PC-9 (cell line): ENCODE results near the gene MAST4. TPM values are rescaled to one million over a fixed set of nuclear protein-coding genes. Genes with fewer than 3 reads are reported as not detected.

ENCODE experiments used
- BruUV-seq: library from RNA; stranded (reverse); fragments of 400-500 nt; replicated peaks from 2 replicates; lab custom pipeline; 2021; lab: Mats Ljungman, UMichigan
- CTCF ChIA-PET: fragments of 300-600 bp; sonication (Branson Sonifier 250); formaldehyde crosslinking; loops from one replicate; lab custom pipeline; 2022; ENCODE audit warnings: antibody characterized with exemption; lab: Charles Lee
- POLR2A ChIA-PET: fragments of 300-600 bp; sonication (Branson Sonifier 250); formaldehyde crosslinking; loops from one replicate; lab custom pipeline; 2022; ENCODE audit warnings: antibody characterized with exemption; ENCODE audit not compliant: unreplicated experiment; lab: Charles Lee
- DNase-seq, 2 experiments: peaks; one replicate each; pipeline versions ENCODE4 v3.0.0 to v3.0.0-alpha.2; 2015 to 2022; ENCODE audit warnings: mixed read lengths in 1 of 2
- H2AFZ ChIP-seq: fragments of 200-600 bp; sonication (generic); 2 replicates; pipeline ENCODE4 v1.8.1; 2017; ENCODE audit warnings: antibody characterized with exemption
- H3F3A ChIP-seq: fragments of 200-600 bp; sonication (generic); 2 replicates; pipeline ENCODE4 v1.8.1; 2017; ENCODE audit warnings: antibody characterized with exemption, mild to moderate bottlenecking, low read depth; ENCODE audit not compliant: insufficient read depth
- H3K27ac ChIP-seq: fragments of 200-600 bp; sonication (generic); 2 replicates; pipeline ENCODE4 v1.6.1; 2016; ENCODE audit warnings: mixed run types
- H3K27me3 ChIP-seq: fragments of 200-600 bp; sonication (generic); 2 replicates; pipeline ENCODE4 v1.6.1; 2016; ENCODE audit warnings: low read depth, mixed run types; ENCODE audit not compliant: insufficient read depth
- H3K36me3 ChIP-seq: fragments of 200-600 bp; sonication (generic); 2 replicates; pipeline ENCODE4 v1.6.1; 2016; ENCODE audit warnings: low read depth, mixed run types
- H3K4me1 ChIP-seq: fragments of 200-600 bp; sonication (generic); replicated peaks from 2 replicates; pipeline ENCODE4 v1.6.1; 2016; ENCODE audit warnings: mixed run types; ENCODE audit not compliant: insufficient read depth
- H3K4me2 ChIP-seq: fragments of 200-600 bp; sonication (generic); 2 replicates; pipeline ENCODE4 v1.6.1; 2017; ENCODE audit warnings: mixed run types
- H3K4me3 ChIP-seq: fragments of 200-600 bp; sonication (generic); 2 replicates; pipeline ENCODE4 v1.6.1; 2016; ENCODE audit warnings: mixed run types
- H3K79me2 ChIP-seq: fragments of 200-600 bp; sonication (generic); 2 replicates; pipeline ENCODE4 v1.6.1; 2017; ENCODE audit warnings: low read depth, mixed run types
- H3K9me2 ChIP-seq: fragments of 200-600 bp; sonication (generic); 2 replicates; pipeline ENCODE4 v1.8.1; 2017; ENCODE audit warnings: mild to moderate bottlenecking; ENCODE audit not compliant: insufficient read depth
- H3K9me3 ChIP-seq: fragments of 200-600 bp; sonication (generic); 2 replicates; pipeline ENCODE4 v1.8.1; 2016; ENCODE audit warnings: low read depth; ENCODE audit not compliant: insufficient read depth
- H4K20me1 ChIP-seq: fragments of 200-600 bp; sonication (generic); 2 replicates; pipeline ENCODE4 v1.8.1; 2017; ENCODE audit not compliant: insufficient read depth
- EZH2 ChIP-seq: fragments of 200-600 bp; sonication (generic); IDR thresholded peaks from 2 replicates; pipeline ENCODE4 v1.8.0; 2017; ENCODE audit warnings: antibody characterized with exemption, low read depth
- intact Hi-C: fragments of 100-400 bp; cut with micrococcal nuclease; formaldehyde crosslinking; loops from one replicate; pipeline ENCODE4 v1.10.0; 2022; ENCODE audit not compliant: unreplicated experiment
- total RNA-seq: library from RNA; stranded (reverse); gene quantifications from 2 replicates; pipeline ENCODE4 v1.2.3, GENCODE V29; 2021
- TF ChIP-seq, protein P1 (sequence below): fragments of 200-600 bp; sonication (generic); conservative IDR thresholded peaks from 2 replicates; pipeline ENCODE4 v1.6.1; 2017; ENCODE audit warnings: mixed run types, antibody characterized with exemption, mild to moderate bottlenecking, moderate library complexity

Gene MAST4
- total RNA-seq, 1 experiment from 2014 or later: 19.3 TPM

- BruUV-seq: no TSS peak
- Histone ChIP-seq H2AFZ (no peak overlapping the region), H3K4me2 (no peak overlapping the region), H3F3A (no peaks in the 10 kb centered on the region; the same call in 1 of the 2 replicates), H3K27me3 (no peaks in the 10 kb centered on the region), H3K79me2 (no peaks in the 10 kb centered on the region), H3K9me3 (peaks cover 8% of the 10 kb centered on the region; the same call in 1 of the 2 replicates), H3K9me2 (no peaks in the 10 kb centered on the region), H3K36me3 (no peaks in the 10 kb centered on the region), H3K27ac (no peak overlapping the region), H4K20me1 (no peaks in the 10 kb centered on the region), H3K4me3 (no peak overlapping the region), H3K4me1 (peaks cover 26% of the 10 kb centered on the region)
- no peak for DNase-seq
- ChIA-PET POLR2A (no interaction called here), CTCF (no interaction called here)
- intact Hi-C loops: loop anchor here (5.0 kb wide), 2 partner anchors 174 to 324 kb away; no protein-coding TSS in a partner anchor
- TF ChIP-seq, protein P1, sequence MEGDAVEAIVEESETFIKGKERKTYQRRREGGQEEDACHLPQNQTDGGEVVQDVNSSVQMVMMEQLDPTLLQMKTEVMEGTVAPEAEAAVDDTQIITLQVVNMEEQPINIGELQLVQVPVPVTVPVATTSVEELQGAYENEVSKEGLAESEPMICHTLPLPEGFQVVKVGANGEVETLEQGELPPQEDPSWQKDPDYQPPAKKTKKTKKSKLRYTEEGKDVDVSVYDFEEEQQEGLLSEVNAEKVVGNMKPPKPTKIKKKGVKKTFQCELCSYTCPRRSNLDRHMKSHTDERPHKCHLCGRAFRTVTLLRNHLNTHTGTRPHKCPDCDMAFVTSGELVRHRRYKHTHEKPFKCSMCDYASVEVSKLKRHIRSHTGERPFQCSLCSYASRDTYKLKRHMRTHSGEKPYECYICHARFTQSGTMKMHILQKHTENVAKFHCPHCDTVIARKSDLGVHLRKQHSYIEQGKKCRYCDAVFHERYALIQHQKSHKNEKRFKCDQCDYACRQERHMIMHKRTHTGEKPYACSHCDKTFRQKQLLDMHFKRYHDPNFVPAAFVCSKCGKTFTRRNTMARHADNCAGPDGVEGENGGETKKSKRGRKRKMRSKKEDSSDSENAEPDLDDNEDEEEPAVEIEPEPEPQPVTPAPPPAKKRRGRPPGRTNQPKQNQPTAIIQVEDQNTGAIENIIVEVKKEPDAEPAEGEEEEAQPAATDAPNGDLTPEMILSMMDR: no peak
- no peak for TF ChIP-seq EZH2
These were observed 231.9 kb downstream of the MAST4 start for GRCh38 chr5:66828046-66828547.

DNA sequence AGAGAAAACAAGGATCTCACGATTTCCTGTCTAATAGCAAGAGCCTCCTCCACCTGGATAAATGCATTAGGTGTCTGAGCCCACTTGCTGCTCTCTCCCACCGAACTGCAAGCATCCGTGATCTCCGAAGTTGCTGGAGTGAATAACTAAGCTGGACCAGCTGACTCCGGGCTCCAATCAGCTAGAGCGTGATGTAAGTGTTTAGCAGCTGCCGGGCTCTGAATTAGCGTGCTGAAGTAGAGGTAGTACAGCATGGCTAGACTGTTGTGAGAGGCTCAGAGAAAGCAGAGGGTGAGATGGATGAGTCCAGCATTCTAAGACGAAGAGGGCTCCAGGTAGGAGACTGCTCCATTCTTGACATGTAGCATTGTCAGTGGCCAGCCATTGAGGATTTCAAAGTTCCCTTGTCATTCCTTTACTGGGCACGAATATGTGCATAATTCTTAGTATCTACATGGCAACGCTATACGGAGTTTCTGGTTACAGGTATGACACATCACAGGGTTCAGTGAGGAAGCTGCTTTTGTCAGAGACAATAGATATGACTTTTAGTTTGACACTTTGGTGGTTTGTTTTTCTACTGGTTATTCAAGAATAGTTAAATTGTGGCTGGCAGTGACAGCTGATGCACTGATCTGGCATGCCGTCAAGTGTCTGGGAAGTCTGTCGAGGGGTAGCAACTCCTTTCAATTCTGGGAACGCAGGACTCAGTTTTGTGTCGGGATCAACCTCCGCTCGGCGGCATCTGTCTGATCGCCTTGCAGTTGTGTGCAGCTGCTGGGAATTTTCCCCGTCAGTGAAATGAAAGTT, 232.6 kb downstream of the MAST4 start:
- H2AFZ ChIP-seq: no peak overlapping the region
- no peaks in the 10 kb centered on the region for H3K27me3 ChIP-seq
- POLR2A ChIA-PET: interaction anchor here (0.7 kb wide), 1 partner anchor 9 kb away, joined by 5 read pairs; no protein-coding TSS in a partner anchor
- H3K9me3 ChIP-seq: peaks cover 8% of the 10 kb centered on the region; the same call in 1 of the 2 replicates
- peak overlapping the region; percentile 72 for H3K4me2 ChIP-seq
- no peak overlapping the region for H3K27ac ChIP-seq
- no peaks in the 10 kb centered on the region for H3K79me2 ChIP-seq
- TF ChIP-seq, protein P1: no peak
- peaks cover 26% of the 10 kb centered on the region for H3K4me1 ChIP-seq
- BruUV-seq: no TSS peak
- H4K20me1 ChIP-seq: no peaks in the 10 kb centered on the region
- H3K9me2 ChIP-seq: no peaks in the 10 kb centered on the region
- DNase-seq: peak; percentile 34 to 78
- H3K4me3 ChIP-seq: no peak overlapping the region; the same call in 1 of the 2 replicates
- intact Hi-C loops: loop anchor here (5.0 kb wide), 2 partner anchors 174 to 324 kb away; no protein-coding TSS in a partner anchor
- CTCF ChIA-PET: no interaction called here
- no peaks in the 10 kb centered on the region; the same call in 1 of the 2 replicates for H3F3A ChIP-seq
- no peaks in the 10 kb centered on the region for H3K36me3 ChIP-seq

DNA sequence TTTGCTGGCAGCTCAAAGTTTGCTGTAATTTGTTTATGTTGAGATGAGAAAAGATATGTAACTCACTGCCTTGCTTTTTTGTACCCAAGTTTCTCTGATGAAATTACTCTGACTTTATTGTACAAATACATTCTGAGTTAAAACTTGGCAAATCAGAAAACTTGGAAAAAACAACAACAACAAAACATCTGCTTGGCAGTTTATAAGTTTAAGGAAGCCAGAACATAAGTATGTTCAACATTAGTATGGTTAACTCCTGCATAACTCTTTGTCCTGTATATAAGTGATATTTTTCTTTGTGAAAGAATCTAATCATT, 233.1 kb downstream of the MAST4 start:
- Histone ChIP-seq H3K27me3 (no peaks in the 10 kb centered on the region), H3K9me2 (no peaks in the 10 kb centered on the region), H3K9me3 (peaks cover 8% of the 10 kb centered on the region; the same call in 1 of the 2 replicates), H2AFZ (no peak overlapping the region), H3K36me3 (no peaks in the 10 kb centered on the region), H3K4me2 (peak overlapping the region; percentile 72), H4K20me1 (no peaks in the 10 kb centered on the region), H3F3A (no peaks in the 10 kb centered on the region; the same call in 1 of the 2 replicates), H3K79me2 (no peaks in the 10 kb centered on the region), H3K27ac (no peak overlapping the region), H3K4me1 (peaks cover 26% of the 10 kb centered on the region), H3K4me3 (no peak overlapping the region; the same call in 1 of the 2 replicates)
- no peak for DNase-seq
- CTCF ChIA-PET: no interaction called here
- no TSS peak for BruUV-seq
- TF ChIP-seq EZH2: no peak
- TF ChIP-seq, protein P1: no peak
- intact Hi-C loops: loop anchor here (5.0 kb wide), 2 partner anchors 173 to 323 kb away; no protein-coding TSS in a partner anchor
- POLR2A ChIA-PET: interaction anchor here (0.7 kb wide), 1 partner anchor 10 kb away, joined by 5 read pairs; no protein-coding TSS in a partner anchor
